Non-pigmented ciliary epithelial cell (primary cell): Measurements from ENCODE around the gene C15orf61.

Source experiments
- DNase-seq: peaks from one replicate; pipeline ENCODE4 v3.0.0-alpha.2; 2010; ENCODE audit warnings: low read depth

The C15orf61 gene

GRCh38 chr15:67515090-67515489 lies 5.8 kb upstream of the C15orf61 start:
- no peak for DNase-seq

GRCh38 chr15:67515557-67515956 lies 5.4 kb upstream of the C15orf61 start:
- no peak for DNase-seq

- no peak for DNase-seq
These were observed 456 bp upstream of the C15orf61 start for GRCh38 chr15:67520321-67521028.

- no peak for DNase-seq
These were observed 1.0 kb downstream of the C15orf61 start for GRCh38 chr15:67521783-67522568.

GRCh38 chr15:67523330-67523729 lies 2.4 kb downstream of the C15orf61 start:
- no peak for DNase-seq

- no peak for DNase-seq
These were observed 3.3 kb downstream of the C15orf61 start for GRCh38 chr15:67524235-67524634.

- no peak for DNase-seq
These were observed 7.6 kb downstream of the C15orf61 start for GRCh38 chr15:67528513-67528912.

- DNase-seq, result no peak
These were observed 10.5 kb downstream of the C15orf61 start for GRCh38 chr15:67531379-67531914.

GRCh38 chr15:67533873-67534272 lies 12.9 kb downstream of the C15orf61 start:
- DNase-seq, result no peak

GRCh38 chr15:67534360-67534759 lies 13.4 kb downstream of the C15orf61 start:
- DNase-seq, result no peak

- DNase-seq, result no peak
These were observed 16.8 kb downstream of the C15orf61 start for GRCh38 chr15:67537771-67538170.

- DNase-seq, result no peak
These were observed 21.8 kb downstream of the C15orf61 start, which contains the start of gene MAP2K5 for GRCh38 chr15:67542420-67543347. Gene MAP2K5, plus strand, starts transcription at chr15:67542703. Its CDS starts 633 bp downstream, at chr15:67543336.

GRCh38 chr15:67543348-67543718 lies 22.4 kb downstream of the C15orf61 start:
- DNase-seq, result no peak

- no peak for DNase-seq
These were observed 23.5 kb downstream of the C15orf61 start for GRCh38 chr15:67544475-67544874.

- no peak for DNase-seq
These were observed 24.9 kb downstream of the C15orf61 start for GRCh38 chr15:67545864-67546263.

- no peak for DNase-seq
These were observed 26.1 kb downstream of the C15orf61 start for GRCh38 chr15:67547064-67547463.

- no peak for DNase-seq
These were observed 26.9 kb downstream of the C15orf61 start for GRCh38 chr15:67547836-67548235.

- DNase-seq, result no peak
These were observed 27.4 kb downstream of the C15orf61 start for GRCh38 chr15:67548236-67548852.

- DNase-seq, result no peak
These were observed 28.1 kb downstream of the C15orf61 start for GRCh38 chr15:67548862-67549651.

- no peak for DNase-seq
These were observed 28.8 kb downstream of the C15orf61 start for GRCh38 chr15:67549736-67550135.

- no peak for DNase-seq
These were observed 29.6 kb downstream of the C15orf61 start for GRCh38 chr15:67550522-67550921.
